GM21515 (cell line): ENCODE data around the gene ABCD4.

Experiments used
- ATAC-seq: cut with Tn5 transposase; IDR thresholded peaks from one replicate; pipeline ENCODE4 v1.9.1; 2021; ENCODE audit not compliant: unreplicated experiment

Gene ABCD4

GRCh38 chr14:74261288-74261687, 41.4 kb downstream of the ABCD4 start:
- no peak for ATAC-seq

- ATAC-seq: no peak
Observed at GRCh38 chr14:74260525-74261233, 42.1 kb downstream of the ABCD4 start.

GRCh38 chr14:74259513-74259912, 43.2 kb downstream of the ABCD4 start:
- no peak for ATAC-seq

- no peak for ATAC-seq
Observed at GRCh38 chr14:74258764-74259035, 44.0 kb downstream of the ABCD4 start.

GRCh38 chr14:74257941-74258763, 44.6 kb downstream of the ABCD4 start:
- no peak for ATAC-seq

DNA sequence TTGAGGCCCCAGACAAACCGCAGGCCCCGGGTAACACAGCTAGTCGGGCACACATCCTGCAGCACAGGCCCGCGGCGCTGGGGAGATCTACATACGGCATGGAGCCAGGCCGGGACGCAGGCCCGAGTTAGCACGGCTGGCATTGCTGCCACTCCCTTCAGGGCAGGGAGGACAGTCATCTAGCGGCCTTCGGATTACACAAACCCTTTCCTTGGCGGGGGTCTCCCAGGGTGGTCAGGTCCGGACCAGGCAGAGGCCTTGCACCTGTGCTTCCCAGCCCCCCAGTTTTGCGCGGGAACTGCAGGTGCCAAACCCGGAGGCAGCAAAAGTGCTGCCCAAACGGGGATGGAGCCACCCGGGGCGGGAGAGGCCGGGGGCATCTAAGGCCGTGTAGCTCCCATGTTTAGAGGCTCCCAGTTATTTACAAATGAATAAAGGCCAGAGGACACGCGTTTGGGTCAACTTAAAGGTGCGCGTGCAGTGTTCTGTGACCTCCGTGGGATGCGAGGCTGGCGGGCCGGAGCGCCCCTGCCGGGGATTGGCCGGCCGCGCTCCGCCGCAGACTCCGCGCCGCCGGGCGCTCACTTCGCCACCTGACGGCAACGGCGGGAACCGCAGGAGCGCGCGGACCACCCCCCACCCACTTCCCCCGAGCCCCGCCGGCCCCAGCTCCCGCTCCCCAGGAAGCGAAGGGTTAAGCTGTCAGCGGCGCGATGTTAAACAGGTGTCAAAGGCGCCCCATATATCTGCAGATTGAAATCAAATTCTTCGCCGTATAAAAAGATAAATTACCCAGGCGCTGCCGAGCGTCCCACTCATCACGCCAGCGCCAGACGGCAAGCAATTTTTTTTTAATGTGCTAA, 45.4 kb downstream of the ABCD4 start:
- peak; percentile 69 for ATAC-seq

- ATAC-seq: no peak
Observed at GRCh38 chr14:74255281-74255680, 47.5 kb downstream of the ABCD4 start.

GRCh38 chr14:74249433-74250375, 53.0 kb downstream of the ABCD4 start:
- no peak for ATAC-seq

DNA sequence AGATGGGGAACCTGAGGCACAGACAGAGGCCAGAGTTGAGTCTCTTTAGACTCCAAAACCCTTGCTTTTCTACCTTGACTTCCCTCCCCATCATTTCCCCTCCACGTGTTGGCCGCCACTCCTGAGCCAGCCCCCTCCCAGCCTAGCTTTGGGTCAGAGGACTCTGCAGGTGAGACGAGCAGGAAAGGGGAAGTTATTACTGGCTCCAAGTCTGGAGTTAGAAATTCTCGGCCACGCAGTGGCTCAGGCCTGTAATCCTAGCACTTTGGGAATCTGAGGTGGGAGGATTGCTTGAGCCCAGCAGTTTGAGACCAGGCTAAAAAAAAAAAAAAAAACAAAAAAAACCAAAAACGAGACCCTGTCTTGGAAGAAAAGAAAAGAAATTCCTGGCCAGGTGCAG, 54.7 kb downstream of the ABCD4 start:
- no peak for ATAC-seq

DNA sequence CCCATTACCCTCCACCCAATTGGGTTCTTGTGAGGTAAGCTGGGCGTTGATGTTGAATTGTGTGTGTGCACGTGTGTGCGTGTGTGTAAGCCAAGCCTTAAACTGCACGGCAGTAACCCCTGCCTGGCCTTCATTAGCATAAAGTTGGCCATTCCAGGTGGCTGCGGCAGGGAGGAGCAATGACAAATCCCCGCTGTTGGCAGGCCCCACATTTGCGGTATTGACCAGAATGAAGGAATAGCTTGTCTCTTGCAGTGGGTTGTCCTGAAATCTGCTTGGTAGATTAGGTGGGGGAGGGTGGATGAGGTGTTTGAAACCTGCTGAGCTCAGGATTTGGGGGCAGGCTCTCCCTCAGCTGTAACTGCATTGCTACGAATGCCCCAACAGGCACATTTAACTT, 56.2 kb downstream of the ABCD4 start:
- no peak for ATAC-seq

GRCh38 chr14:74245292-74245691, 57.4 kb downstream of the ABCD4 start:
- no peak for ATAC-seq

- ATAC-seq: no peak
Observed at GRCh38 chr14:74244115-74244514, 58.6 kb downstream of the ABCD4 start.

DNA sequence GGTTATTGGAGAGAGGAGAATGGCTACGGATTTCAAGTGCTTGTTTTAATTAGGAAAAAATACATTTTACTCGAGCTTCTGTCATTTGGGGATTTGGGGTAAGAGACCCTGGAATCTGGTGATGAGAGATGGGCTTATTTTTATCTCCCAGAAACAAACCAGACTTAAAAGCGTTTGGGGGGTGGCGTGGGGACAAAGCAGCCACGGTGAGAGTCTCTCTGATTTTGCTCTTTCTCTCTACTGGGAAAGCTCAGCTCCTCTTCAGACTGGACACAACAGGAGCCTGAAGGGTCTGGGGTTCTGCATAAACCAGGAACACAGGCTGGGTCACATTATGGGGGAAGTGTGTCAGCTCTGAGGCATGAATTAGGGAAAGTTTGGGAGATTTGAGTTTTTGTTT, 59.7 kb downstream of the ABCD4 start:
- no peak for ATAC-seq

DNA sequence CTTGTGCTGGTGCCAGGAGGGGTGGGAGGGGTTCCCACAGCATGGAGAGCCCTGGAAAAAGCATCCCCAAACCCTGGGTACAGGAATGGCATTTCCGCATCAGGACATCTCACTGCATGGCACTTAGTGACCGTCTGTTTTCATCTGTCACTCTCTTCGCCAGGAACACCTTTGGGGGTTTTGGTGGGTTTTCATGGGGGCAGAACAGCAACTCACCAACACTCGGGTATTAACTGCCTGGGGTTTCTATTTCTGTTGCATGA, 60.0 kb downstream of the ABCD4 start:
- no peak for ATAC-seq

- ATAC-seq: no peak
Observed at GRCh38 chr14:74242021-74242779, 60.5 kb downstream of the ABCD4 start.

DNA sequence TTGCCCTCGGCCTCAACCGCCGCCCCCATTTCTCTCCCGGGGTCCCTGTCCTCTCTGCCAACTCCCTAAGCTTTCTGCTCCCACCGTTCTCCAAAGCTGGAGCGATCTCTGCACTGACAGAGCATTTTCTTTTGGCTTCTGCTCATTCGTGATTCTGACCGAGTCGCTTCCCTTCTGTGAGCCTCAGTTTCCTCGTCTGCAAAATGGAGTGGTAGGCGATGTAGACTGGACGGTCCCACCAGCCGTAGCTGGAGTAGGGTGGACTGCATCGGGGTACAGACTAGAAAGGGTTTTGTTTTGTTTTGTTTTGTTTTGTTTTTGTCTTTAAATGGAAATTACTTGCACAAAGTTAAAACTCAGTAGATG, 61.1 kb downstream of the ABCD4 start:
- no peak for ATAC-seq

GRCh38 chr14:74240794-74241651, 61.7 kb downstream of the ABCD4 start:
- ATAC-seq: no peak

GRCh38 chr14:74239848-74240793, 62.6 kb downstream of the ABCD4 start:
- ATAC-seq: no peak
